GM21526 (cell line): Measurements from ENCODE around the gene VTI1A.

Experiments
- ATAC-seq: cut with Tn5 transposase; IDR thresholded peaks from one replicate; pipeline ENCODE4 v1.9.1; 2021; ENCODE audit warnings: moderate library complexity; ENCODE audit not compliant: unreplicated experiment, low FRiP score

Gene VTI1A

GRCh38 chr10:112624546-112625048, 177.6 kb downstream of the VTI1A start:
- ATAC-seq = no peak

GRCh38 chr10:112628951-112629609, 182.1 kb downstream of the VTI1A start:
- no peak for ATAC-seq

GRCh38 chr10:112631501-112632400, 184.7 kb downstream of the VTI1A start:
- no peak for ATAC-seq

- no peak for ATAC-seq
These were observed 187.2 kb downstream of the VTI1A start for GRCh38 chr10:112634096-112634830.

- ATAC-seq = no peak
These were observed 190.9 kb downstream of the VTI1A start for GRCh38 chr10:112637901-112638300.

GRCh38 chr10:112639298-112639697, 192.3 kb downstream of the VTI1A start:
- ATAC-seq = no peak

- no peak for ATAC-seq
These were observed 193.6 kb downstream of the VTI1A start for GRCh38 chr10:112640638-112641037.

GRCh38 chr10:112643600-112644264, 196.7 kb downstream of the VTI1A start:
- ATAC-seq = no peak

- ATAC-seq = no peak
These were observed 197.2 kb downstream of the VTI1A start for GRCh38 chr10:112644265-112644645.

GRCh38 chr10:112649006-112649821, 202.2 kb downstream of the VTI1A start:
- ATAC-seq = no peak

GRCh38 chr10:112649822-112650152, 202.8 kb downstream of the VTI1A start:
- ATAC-seq = no peak

- ATAC-seq = no peak
These were observed 203.6 kb downstream of the VTI1A start for GRCh38 chr10:112650588-112651030.

GRCh38 chr10:112653215-112653614, 206.2 kb downstream of the VTI1A start:
- ATAC-seq = no peak

GRCh38 chr10:112653851-112654250, 206.8 kb downstream of the VTI1A start:
- ATAC-seq = no peak

- ATAC-seq = no peak
These were observed 207.8 kb downstream of the VTI1A start for GRCh38 chr10:112654794-112655193.

GRCh38 chr10:112655722-112656121, 208.7 kb downstream of the VTI1A start:
- ATAC-seq = no peak

- ATAC-seq = no peak
These were observed 211.4 kb downstream of the VTI1A start for GRCh38 chr10:112658465-112658864.

GRCh38 chr10:112658900-112659638, 212.1 kb downstream of the VTI1A start:
- ATAC-seq = no peak
